GM15510 (cell line): ENCODE results near the gene LURAP1L.

Experiments used
- POLR2A ChIP-seq: IDR thresholded peaks from 3 replicates; pipeline ENCODE4 v1.6.1; 2011; ENCODE audit warnings: borderline replicate concordance; ENCODE audit not compliant: insufficient read length; ENCODE audit errors: extremely low read depth

LURAP1L gene

GRCh38 chr9:12765088-12765798 is 9.6 kb upstream of the LURAP1L start:
- TF ChIP-seq POLR2A, result no peak

DNA sequence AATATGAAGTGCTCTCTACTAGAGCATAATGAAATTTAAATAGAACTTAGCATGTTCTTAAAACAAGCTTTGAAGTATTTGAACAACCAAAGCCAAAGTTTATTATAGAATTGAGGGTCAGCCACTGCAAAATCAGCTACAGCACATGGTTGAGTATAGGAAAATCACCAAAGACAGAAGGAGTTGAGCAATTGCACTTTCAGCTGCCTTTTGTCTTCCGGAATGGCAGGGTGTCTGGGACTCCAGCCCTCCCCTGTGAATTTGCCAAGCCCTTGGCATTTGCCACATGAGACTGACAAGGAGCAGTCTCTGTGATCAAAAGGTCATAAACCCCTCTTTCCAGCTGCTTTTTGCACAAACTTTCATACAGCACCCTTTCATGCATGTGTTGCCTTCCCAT is 8.5 kb upstream of the LURAP1L start:
- no peak for TF ChIP-seq POLR2A

DNA sequence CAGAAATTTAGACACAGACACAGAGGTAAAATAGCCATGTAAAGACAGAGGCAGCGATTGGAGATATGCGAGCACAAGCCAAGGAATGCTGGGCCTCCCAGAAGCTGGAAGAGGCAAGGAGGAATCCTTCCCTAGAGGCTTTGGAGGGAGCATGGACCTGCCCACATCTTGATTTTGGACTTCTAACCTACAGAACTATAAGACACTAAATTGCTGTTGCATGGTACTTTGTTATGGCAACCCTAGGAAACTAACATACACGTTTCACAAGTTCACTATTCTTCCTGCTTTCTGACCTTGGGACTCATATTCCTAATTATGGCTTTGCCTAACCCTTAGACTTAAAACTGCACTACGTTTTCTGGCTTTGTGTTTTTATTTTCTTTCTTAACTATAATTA is 4.6 kb upstream of the LURAP1L start:
- TF ChIP-seq POLR2A, result no peak

- no peak for TF ChIP-seq POLR2A
Observed at GRCh38 chr9:12771891-12772290, 2.9 kb upstream of the LURAP1L start.

DNA sequence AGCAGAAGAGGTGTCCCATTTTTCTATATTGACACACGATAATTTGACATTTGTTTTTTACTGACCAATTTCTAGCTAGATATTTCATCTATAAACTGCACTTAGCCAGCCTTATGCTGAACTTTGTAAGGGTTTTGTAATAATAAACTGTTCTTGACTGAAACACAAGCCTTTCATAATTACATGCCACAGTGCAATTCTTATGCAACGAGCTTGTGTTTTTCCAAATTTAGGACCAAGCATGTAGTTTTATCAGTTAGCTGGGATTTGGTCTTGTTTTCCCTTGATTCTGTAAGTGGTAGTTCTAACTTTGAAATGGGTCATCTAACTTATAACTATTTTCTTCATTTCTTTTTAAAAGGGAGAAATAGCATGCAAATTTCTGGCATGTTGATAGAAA is 1.3 kb upstream of the LURAP1L start:
- no peak for TF ChIP-seq POLR2A

DNA sequence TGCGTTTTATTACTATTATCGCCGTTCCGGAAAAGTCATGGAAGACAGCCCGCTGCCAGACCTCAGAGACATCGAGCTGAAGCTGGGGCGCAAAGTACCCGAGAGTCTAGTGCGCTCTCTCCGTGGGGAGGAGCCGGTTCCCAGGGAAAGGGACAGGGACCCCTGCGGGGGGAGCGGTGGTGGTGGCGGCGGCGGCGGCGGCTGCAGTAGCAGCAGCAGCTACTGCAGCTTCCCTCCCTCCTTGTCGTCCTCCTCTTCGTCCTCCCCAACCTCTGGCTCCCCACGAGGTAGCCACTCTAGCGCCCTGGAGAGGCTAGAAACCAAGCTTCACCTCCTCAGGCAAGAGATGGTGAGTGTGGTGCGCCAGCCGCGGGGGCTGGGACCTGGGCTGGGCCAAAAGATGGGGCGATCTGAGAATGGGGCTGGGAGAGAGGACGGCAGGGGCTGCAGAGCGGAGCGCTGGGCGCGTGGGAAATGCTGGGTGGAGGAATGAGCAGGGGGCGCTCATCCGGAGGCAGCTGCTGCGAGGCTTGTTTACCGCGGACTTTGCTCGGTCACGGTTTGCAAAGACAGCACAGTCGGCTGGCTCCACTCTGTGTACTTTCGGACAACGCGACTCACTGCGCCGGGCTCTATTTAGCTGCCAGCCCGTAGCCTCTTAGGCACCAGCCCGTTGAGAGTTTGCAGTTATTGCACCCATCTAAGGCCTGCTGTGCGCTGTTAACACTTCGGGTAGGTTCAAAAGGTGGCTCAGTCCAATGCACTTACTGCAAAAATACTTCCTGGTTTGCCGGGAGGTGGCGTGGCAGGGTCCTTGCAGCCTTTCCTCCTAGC is 1.1 kb downstream of the LURAP1L start:
- no peak for TF ChIP-seq POLR2A

DNA sequence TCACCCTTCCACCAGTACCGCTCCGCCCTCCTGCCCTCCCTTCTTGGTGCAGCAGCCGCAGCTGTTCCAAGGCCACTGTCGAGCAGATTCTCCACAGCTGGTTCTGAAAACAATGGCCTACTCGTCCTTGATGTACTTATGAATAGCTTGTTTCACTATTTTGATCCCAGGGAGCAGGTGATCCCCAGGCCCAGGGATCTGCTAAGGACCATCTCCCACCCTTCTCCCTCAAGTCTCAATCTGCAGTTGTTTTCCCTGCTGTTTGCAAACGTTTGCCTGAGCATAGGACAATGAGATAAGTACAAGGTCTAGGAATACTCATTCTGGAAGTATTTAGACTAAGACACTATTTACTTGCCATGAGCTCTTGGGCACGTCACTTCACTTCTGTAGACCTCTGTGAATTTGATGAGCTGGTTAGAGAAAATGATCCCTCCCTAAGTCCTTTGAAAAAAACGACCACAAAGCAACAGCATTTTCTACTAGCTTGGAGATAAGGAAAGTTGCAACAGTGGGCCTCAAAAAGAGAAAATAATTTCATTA is 1.8 kb downstream of the LURAP1L start:
- no peak for TF ChIP-seq POLR2A

DNA sequence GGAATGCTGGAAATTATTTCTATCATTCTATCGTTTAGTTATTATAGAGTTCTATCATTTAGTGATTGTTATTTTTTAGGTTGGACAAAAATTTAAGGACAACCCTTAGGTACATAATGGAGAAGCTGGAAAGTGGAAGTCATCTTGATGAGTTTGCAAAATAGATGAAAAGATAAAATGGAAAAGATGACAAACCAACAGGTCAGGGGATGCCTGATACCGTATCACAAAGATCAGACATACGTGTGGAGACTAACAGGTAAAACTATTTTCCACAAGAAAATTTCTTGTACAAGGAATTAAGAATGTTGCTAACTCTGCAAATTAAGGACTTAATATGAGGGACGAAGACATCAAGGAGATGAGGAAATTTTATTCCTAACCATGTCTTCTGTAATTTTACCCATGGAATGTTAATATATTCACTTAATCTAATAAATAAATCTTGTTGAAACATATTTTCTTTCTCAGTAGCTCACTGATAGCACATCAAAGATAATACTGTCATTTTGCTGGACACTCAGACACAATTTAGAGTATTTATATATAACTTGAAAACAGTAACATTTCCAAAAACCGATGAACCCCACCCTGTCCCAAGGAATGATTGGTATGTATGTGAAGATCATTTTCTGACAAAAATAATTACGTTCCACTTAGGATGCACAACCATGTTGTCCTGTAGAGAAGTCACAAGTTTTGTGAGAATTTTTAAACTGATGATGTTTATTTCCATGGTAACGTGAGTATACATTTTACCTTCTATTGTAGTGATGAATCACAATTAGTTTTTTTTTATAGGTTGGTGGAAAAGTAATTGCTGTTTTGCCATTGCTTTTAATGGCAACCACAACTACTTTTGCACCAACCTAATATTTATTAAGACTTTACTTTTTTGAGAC is 2.6 kb downstream of the LURAP1L start:
- no peak for TF ChIP-seq POLR2A

- no peak for TF ChIP-seq POLR2A
Observed at GRCh38 chr9:12778389-12778788, 3.6 kb downstream of the LURAP1L start.

DNA sequence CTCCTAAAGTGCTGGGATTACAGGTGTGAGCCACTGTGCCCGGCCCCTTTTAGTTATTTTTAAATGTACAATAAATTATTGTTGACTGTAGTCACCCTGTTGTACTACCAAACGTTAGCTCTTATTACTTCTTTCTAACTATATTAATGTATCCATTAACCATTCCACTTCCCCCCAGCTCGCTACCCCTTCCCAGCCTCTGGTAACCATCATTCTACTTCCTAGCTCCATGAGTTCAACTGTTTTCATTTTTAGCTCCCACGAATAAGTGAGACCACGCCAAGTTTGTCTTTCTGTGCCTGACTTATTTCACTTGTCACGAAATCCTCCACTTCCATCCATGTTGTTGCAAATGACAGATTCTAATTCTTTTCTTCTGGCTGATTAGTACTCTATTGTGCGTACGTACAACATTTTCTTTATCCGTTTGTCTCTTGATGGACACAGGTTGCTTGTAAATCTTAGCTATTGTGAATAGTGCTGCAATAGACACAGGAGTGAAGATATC is 6.5 kb downstream of the LURAP1L start:
- no peak for TF ChIP-seq POLR2A

GRCh38 chr9:12783767-12784460 is 9.1 kb downstream of the LURAP1L start:
- TF ChIP-seq POLR2A, result no peak

- TF ChIP-seq POLR2A, result no peak
Observed at GRCh38 chr9:12784461-12785259, 9.8 kb downstream of the LURAP1L start.

DNA sequence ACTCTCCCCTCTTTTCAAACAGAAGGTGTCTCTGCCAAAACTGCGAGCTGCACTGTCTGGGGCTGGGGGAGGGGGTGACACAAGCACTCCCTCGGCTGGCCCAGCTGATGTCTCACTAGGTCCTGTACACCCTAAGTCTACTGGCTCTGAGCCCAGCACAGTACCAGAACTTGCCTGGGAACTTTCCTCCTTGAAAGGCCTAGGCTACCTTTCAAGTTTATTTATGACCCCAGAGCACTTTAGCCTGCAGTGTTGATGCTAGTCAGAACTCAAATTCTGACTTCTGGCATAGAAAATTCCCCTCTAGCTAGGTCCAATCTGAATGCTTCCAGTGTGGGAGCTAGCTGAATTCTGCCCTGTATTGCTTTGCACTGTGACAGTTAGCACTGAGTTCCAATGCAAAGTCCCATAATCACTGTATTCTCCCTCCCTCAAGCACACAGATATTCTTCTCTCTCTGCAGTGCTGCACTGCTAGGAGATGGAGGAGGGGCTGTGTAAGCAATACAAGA is 10.5 kb downstream of the LURAP1L start:
- no peak for TF ChIP-seq POLR2A
